HG02943 (cell line): ENCODE measurements around the gene TTI1.
"Not testable (repeated sequence)": the region's sequence is repeated elsewhere in the genome, so short reads cannot be mapped to it uniquely, and the experiment has no call there.

Source experiments
- ATAC-seq: cut with Tn5 transposase; IDR thresholded peaks from one replicate; pipeline ENCODE4 v1.9.1; 2021; ENCODE audit warnings: mild to moderate bottlenecking, low read depth, moderate library complexity; ENCODE audit not compliant: unreplicated experiment

Gene TTI1

DNA sequence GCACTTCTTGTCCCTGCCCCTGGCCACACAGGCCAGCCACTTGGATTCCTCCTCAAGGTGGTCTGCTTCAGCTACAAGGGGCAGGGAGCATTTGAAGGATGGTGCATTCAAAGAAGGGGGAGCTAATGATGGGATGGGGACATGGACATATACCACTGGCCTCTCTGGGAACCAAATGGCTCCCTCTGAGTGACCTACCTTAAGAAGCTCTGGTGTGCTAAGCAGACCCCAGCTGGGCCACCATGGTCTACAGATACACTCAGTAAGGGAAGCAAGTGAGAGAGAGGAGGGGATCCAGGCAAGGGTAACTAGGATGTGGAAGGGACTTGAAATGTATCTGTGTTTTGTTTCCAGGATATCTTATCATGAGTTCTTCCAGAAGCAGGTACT, 62.4 kb downstream of the TTI1 start:
- no peak for ATAC-seq

DNA sequence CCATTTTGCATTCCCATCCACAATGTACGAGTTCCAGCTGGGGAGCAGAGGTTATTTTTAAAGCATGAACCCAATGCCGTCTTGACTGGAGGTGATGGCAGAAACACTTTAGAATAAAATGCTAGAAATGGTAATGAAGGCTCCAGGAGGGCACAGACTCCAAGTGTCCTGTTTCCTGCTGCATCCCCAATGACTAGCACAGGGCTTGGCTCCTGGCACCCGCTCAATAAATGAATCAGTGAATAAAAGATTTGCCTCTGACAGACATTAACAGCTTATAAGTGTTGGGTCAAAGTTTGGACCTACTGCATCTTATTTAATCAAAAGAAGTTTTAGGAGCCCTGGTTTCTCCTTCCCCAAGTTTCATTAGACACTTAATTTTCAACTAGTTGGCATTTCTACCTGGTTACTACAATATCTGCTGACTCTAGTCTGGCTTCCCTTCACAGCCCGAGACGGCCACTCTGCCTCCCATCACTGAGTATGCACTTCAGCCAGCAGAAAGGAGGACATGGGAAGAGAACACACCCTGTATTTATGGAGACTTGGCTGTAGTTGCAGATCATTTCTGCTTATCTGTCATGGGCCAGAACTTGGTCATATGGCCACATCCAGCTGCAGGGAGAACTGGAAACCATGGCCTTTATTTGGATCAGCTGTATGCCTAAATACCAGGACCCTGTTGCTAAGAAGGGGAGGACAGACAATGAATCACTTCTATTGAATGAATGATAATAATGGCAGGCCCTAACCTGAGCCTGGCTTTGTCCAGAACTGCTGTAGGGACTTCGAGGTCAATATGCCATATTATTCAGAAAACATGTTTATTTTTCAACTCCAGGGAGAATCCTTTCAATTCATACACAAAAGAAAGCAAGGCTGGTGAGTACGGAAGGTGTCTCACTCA, 63.1 kb downstream of the TTI1 start:
- no peak for ATAC-seq

DNA sequence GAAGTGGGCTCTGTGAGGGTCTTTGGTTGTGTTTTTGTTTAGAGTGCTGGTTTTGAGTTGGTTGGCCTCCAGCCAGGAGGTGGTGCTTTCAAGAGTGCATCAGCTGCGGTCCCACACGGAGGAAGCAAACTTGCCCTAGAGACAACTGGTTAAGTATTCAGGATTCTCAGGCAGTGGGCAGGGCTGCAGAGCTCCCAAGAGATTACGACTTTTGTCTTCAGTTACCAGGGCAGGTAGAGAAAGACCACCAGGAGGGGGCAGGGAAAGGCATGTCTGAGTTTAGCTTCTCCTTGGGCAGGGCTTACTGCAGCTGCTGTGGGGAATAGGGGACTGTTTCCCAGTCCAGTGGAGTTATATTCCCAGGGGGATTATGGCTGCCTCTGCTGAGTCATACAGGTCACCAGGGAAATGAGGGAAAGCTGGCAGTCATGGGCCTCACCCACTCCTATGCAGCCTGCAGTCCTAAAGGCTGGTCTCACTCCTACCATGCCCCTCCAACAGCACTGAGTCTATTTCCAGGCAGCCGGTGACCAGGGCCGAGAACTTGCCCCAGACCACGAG, 64.3 kb downstream of the TTI1 start:
- ATAC-seq, result no peak

DNA sequence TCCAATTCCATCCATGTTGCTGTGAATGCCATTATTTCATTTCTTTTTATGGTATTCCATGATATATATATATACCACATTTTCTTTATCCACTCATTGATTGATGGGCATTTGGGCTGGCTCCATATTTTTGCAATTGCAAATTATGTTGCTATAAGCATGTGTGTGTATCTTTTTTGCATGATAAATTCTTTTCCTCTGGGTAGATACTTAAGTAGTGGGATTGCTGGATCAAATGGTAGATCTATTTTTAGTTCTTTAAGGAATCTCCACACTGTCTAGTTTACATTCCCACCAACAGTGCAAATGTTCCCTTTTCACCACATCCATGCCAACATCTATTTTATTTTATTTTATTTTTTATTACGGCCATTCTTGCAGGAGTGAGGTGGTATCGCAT, 69.8 kb downstream of the TTI1 start:
- not testable (repeated sequence) for ATAC-seq

DNA sequence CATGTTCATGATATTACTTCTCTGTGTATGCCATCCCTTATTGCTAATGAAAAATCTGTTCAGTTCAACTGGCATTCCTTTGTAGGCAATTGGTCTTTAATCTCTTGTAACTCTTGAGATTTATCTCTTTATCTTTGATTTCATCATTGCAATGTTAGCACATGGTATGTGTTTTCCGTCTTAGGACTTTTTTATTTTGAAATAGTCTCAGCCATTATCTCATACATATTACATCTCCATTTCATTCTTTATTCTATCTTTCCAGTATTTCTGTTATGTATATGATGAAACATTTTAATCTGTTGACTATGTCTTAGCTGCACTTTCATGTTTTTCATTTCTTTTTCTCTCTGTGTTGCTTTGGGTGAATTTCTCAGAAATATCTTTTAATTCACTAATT, 72.2 kb downstream of the TTI1 start:
- ATAC-seq, result no peak

DNA sequence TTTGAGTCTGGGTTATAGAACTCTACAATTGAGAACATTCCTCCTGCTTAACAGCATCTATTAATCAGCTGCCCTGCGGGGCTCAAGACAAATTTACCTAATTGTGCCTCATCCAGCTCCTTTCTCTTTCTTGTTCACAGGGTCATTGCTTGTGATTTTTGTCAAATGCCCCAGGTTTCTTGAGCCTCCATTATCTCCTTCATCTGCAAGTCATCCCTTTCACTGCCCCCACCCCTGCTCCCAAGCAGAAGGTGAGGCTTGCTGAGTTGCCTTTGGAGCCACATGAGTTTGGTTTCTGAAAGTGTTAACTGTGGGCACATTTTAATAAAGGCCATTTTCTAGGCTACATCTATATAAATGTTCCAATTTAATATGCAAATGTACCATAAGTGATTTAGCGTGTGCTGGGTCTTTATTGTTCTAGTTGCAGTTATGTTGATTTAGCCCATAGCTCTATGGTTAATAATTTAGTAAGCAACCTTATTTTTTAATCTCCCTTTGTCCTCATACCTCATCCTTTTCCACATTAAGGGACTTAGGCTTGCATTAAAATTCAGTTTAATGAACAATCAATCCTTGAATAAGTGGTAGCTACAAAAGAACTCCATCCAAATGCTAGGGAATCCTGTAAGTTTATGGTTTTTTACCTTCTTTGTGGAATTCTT, 74.3 kb downstream of the TTI1 start:
- ATAC-seq, result no peak

DNA sequence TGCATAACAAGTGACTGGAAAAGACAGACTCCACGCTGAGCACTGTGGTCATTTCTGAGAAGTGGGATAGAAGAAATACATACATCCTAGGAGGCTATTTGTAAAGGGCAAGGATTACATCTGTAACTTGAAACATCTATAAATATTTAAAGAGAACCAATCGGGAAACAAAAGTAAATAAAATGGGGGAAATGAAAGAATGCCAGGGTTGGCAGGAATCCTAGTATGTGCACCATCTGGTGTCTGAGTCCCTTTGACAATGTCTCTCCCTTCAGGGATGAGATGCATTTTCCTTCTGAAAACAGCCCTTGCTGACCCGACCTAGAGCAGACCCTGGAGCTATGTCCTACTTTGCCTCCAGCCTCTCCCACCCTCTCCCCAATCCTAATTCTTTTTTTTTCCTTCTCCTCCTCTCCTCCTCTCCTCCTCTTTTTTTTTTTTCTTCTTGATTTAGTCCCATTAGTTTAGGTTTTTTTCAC, 77.1 kb downstream of the TTI1 start:
- ATAC-seq, result no peak

DNA sequence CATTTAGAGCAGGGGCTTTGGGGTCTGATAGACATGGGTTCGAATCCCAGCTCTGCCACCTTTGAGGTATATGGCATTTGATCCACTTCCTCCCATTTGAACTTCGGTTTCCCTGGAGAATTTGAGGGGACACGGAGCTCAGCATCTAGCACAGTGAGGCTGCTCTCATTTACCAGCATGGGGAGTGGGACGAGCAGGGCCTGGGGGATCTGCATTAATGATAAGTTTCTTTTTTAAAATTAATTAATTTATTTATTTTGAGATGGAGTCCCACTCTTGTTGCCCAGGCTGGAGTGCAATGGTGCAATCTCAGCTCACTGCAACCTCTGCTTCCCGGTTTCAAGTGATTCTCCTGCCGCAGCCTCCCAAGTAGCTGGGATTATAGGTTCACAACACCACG, 77.7 kb downstream of the TTI1 start:
- no peak for ATAC-seq

DNA sequence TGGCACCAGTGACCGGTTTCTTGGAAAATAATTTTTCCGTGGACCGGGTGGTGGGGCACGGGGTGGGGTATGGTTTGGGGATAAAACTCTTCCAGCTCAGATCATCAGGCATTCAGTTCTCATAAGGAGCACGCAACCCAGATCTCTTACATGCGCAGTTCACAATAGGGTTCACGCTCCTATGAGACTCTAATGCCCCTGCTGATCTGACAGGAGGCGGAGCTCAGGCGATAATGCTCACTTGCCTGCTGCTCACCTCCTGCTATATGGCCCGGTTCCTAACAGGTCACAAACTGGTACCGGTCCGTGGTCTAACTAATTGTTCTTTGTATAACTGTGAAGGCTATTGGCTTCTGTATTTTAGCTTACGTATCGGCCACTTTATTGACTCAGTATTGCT, 78.6 kb downstream of the TTI1 start:
- no peak for ATAC-seq

DNA sequence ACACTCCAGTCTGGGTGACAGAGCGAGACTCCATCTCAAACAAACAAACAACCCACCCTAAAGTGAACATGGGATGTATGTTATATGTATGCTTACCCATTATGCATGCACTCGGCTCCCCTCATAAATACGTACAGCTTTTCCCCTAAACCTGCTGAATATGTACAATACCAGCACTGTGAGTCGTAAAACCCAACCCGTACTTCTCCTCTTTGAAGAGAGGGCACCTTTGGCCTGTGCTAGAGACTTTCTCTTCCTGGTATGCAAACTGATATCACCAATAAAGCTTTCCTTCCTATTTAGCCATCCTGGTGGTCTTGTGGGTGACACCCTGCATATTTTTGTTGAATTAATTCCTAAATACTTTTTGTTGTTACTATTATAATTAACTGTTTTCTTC, 79.1 kb downstream of the TTI1 start:
- ATAC-seq, result no peak

DNA sequence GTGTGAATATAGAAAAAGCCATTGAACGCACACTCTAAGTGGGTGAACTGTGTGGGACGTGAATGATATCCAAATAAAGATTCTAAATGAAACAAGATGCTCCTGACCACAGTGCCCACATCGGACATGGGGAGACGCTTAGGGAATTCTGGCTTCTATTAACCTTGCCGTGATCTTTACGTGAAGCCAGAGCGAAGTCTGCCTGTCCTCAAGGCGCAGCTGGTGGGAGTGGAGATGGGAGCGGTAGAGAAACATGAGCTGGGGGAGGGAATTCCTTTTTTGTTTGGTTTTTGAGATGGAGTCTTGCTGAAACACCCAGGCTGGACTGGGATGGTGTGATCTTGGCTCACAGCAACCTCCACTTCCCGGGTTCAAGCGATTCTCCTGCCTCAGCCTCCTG, 84.3 kb downstream of the TTI1 start:
- ATAC-seq, result no peak

DNA sequence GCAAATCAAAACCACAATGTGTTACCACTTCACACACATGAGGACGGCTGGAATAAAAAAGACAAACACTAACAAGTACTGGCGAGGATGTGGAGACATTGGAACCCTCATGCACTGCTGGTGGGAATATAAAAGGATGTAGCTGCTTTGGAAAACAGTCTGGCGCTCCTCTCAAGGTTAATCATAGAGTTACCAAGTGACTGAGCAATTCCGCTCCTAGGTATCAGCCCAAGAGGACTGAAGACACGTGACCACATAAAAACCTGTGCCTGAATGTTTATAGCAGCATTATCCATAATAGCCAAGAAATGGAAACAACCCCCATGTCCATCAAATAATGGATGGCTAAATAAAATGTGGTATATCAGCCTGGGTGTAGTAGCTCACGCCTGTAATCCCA, 85.3 kb downstream of the TTI1 start:
- no peak for ATAC-seq

DNA sequence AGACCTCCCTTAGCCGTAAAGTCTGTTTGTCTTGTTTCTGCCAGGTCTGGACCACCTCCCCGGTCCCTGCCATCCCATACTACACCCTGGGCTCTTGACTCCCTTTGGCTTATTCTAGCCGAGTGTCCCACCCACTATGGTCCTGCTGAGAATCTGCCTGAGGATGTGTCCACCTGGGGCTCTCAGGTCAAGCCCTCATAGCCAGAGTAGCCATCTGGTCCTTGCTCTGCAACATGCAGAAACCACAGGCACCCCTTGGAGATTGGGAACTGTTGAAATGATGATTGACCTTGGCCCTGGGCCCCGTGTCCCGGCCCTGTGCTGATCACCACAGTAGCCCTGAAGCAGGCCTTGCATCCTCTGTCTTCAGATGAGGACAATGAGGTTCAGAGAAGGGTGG, 86.3 kb downstream of the TTI1 start:
- ATAC-seq, result no peak

DNA sequence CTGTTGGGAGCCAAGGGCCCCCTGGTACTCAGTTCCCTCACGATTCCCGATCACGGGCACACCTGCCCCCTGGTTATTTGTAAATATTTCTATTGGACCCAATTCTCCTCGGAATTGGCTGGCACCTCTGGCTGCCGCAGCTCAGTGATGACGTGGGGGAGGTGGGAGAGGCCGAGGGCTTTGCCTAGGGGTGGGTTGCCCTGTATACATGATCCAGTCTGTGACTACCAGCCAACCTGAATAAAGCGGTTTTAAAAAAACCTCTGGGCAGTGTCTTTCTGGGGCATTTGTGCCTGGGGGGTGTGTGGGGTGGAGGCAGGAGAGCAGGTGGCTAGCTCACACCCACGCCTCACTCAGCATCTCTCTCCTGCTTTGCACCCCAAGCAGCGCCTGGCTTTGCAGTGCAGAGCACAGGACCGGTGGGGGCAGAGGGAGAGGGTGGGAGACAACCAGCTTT, 88.1 kb downstream of the TTI1 start:
- no peak for ATAC-seq

DNA sequence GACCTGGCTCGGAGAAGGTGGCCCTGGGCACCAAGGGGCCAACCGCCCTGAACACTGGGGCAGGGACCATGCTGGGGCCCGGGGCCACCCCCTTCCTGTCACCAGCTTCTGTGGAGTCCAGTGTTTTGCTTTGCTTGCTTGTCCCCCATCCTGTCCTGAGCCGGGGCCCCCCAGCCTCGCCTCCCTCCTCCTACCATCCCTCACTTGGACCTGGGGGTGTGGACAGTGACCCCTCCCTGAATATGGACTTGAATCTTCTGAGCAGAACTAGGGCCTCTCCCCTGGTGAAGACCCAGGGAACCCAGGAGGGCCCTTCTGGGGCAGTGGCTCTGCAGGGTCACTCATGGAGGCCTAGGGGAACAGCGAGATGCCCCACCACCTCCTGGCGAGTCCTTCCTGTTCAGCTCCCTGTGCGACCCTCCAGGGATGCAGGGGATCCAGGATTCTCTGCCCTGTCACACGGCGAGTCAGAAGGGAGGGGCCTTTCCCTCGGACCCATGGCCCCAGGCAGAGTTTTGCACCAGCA, 88.7 kb downstream of the TTI1 start:
- no peak for ATAC-seq

DNA sequence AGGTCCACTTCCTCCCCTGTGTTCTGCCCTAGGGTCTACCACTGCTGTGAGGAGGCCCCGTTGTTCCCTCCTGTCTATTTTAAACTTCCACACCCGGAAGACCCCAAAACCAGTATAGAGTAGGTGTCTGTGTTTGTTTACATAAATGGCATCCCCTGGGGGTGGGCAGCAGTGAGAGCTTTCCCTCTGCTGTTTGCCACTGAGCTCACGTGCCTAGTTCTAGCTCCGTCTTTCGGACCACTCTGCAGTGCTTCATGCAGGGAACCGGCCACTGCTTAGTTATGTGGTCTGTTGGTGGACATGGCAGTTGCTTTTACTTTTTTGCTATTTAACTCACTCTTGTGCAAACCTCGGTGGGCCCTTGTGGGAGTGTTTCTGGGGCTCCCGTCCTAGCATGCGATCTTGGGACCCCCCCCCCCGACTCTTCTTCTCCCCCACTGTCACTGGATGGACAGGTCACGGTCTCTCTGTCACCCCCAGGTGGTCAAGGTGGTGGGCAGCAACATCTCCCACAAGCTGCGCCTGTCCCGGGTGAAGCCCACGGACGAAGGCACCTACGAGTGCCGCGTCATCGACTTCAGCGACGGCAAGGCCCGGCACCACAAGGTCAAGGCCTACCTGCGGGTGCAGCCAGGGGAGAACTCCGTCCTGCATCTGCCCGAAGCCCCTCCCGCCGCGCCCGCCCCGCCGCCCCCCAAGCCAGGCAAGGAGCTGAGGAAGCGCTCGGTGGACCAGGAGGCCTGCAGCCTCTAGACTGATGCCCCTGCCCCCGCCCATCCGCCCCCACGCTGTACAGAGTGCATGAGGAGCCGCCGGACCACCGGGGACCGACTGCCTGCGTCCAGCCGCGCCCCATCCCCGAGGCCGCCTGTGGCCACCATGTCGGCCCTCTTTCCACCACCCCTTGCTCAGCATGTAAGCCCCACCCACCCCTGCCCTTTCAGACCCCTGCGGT, 89.5 kb downstream of the TTI1 start:
- no peak for ATAC-seq

DNA sequence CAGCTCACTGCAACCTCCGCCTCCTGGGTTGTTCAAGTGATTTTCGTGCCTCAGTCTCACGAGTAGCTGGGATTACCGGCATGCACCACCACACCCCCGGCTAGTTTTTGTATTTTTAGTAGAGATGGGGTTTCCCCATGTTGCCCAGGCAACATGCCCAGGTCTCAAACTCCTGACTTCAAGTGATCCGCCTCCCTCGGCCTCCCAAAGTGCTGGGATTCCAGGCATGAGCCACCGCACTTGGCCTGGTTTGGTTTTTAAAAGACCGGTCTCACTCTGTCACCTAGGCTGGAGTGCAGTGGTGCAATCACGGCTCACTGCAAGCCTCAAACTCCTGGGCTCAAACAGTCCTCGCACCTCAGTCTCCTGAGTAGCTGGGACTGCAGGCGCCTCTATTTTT, 90.2 kb downstream of the TTI1 start:
- ATAC-seq, result no peak

DNA sequence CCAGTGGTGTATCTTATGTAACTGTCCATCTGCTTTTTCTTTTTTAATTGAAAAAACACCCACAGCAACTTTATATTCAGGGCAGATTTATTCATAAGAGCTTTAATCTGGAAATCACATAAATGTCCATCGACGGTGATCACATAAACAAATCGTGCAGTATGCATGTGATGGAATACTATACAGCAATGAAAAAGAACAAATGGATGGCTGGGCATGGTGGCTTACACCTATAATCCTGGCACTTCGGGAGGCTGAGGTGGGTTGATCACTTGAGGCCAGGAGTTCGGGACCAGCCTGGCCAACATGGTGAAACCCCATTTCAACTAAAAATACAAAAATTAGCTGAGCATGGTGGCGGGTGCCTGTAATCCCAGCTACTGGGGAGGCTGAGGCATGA, 91.3 kb downstream of the TTI1 start:
- no peak for ATAC-seq

DNA sequence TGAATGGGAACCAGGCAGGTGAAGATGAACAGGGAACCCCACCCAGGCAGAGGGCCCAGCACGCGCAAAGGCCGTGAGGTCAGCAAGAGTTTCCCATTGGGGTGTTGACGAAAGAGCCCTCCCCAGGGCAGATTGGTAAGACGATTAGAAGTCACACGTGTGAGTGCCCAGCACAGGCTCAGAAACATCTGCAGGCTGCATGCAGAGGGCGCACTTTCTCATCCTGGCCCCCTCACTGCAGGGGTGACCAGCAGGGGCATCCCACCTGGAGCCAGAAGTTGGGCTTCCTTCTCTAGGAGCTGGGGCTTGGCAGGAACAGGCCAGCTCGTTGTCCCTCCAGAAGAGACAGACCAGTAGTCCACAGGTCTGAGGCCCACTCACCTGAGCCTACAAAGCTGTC, 91.9 kb downstream of the TTI1 start:
- no peak for ATAC-seq

DNA sequence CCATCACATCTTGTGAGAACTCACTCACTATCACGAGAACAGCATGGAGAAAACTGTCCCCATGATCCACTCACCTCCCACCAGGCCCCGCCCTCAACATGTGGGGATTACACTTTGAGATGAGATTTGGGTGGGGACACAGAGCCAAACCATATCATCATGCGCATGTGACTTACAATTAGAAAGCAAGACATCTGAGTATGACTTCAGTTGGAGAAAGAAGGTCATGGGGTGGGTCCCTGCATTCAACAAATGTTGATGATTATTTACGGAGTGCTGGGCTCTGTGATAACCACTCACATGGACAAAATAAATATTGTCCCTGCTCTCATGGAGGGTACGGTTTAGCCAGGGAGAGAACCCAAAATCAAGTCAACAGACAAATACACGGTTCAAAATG, 92.4 kb downstream of the TTI1 start:
- no peak for ATAC-seq
